Stimulated activated CD4-positive, alpha-beta T cell treated with anti-CD3 and anti-CD28 coated beads, Interleukin-1b, Interleukin-23, amount 100 ng/mL, for 1 hour (primary cell): ENCODE results near the gene COPZ2.
A peak's percentile ranks its signal among the peaks of the same experiment; 100 is the strongest.
"Not testable (repeated sequence)": the region's sequence is repeated elsewhere in the genome, so short reads cannot be mapped to it uniquely, and the experiment has no call there.

Experiments used
- DNase-seq, 2 donors: peaks; one replicate each; pipeline ENCODE4 v3.0.0-alpha.2; 2020; ENCODE audit warnings: low read depth in 2 of 2

Gene COPZ2

DNA sequence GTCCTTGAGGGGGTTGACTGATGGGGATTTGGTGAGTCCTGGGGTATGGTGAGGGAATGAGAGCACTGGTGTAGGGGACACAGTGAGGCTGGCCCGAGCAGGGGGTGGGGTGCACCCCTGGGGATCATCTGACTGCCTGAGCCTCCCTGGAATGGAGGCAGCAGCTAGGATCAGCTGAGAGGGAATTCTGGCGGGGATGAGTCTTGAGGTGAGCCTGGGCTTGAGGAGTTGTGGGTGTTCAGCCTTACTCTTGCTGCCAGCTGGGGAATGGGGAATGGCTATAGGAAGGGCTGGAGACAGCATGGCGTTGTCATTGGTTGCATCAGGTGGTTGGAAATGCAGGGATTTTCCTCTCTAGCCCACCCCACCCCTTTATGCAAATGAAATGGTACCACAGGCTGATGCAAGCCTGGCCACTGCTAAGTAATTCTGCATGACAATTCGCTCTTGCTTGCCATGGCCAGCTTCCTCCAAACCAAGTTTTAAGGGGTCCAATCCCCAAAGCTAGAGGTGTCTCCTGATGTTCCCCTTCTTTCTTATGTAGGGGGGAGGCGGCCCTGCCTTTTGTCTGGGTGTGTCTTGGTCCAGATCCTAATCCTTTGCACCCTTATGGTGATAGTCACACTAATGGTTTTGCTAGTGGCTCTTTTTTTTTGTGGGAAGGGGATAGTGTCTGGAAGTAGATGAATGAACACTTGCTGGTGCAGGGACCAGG, 18.1 kb upstream of the COPZ2 start:
- DNase-seq = no peak

DNA sequence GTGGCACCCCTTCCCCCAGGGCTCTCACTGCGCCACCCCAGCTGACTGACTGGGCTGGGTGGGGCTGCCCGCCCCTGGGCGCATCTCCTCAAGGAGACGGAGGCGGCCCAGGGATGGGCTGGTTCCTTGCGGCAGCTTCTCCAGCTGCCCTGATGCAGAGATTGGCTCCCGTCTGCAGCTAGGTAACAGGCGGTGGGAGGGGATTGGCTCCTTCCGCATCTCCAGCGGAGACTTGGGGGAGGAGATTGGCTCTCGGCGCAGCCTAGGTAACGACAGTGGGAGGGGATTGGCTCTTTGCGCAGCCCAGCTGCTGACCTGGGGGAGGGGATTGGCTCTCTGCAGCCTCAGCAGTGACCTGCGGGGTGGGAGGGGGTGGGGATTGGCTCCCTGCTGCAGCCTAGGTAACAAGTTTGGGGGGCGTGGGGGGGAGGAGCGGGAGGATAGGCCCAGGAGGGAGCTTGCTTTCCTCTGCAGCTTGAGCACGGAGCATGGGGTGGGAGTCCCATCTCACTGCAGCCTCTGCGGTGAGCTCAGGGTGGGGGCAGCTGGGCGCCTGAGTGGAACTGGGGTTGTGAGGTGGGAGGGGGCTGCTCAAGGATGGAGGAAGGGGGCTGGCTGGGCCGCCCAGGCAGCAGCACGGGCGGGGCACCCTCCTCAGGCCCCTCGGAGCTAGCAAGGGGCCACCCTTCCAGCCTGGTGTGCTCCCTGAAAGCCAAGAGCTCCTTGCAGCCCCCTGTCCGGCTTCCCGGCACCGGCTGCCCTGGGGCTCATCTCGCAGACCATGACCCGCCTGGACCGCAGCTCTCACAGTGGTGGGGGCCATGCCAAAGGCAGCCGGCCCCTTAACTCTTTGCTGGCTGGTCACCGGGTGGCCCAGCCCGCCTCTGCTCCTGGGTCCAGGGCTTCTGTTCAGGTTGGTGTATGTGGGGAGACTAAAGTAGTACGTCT, 16.9 kb upstream of the COPZ2 start:
- DNase-seq = no peak

DNA sequence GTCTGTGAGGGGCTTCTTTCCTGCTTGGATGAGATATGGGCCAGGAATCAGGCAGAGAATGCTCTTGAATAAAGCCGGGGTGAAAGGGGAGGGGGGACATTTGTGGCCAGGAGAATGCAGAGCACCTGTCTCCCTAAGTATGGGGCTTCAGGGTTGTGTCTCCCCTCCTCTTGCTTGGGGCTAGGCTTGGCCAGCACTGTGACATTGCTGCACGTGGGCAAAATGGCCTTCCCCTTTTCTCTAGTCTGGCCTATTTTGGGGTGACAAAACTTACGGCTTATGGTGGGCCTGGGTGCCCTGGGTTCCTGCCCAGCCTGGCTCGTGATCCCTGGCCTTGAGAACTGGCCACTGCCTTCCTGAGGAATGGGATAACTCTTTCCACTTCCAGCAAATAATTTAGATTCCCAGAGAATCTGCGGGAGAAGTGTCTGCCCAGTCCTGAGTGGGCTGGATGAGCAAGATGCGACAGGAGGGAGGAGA, 16.2 kb upstream of the COPZ2 start:
- DNase-seq = no peak

DNA sequence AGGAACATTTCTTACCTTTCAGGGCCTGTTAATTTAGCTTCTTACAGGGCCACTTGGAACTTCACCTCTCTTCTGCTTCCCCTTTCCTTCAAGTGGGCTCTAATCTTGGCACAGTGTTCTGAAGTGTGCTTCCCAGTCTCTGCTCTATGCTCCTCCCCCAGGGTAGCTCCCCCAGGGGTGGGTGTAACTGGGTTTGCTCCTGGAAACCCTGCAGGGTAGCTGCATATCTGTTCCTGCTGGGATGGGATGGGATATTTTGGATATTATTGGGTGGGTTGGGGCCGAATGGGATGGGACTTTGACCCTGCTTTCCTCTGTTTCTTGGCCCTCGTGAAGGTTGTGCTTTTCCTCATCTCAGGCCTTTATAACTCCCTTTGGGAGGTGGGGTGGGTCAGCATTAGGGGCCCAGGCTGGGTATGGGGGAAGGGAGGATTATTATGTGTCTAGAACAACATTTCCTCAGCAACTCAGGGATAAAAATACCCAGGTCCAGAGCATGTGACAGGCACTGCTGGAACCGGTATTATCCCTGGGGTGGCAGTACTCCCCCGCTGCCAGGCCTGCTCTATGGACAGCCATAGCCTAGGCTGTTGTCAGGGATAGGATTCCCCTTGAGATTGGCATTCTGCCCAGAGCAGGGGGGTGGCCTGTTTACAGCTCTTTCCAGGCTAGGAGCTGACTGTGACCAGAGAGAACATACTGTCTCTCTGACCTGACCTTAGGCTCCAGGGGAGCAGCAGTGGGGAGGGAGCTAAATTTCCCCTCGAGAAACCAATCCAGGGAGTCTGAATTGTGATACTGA, 15.6 kb upstream of the COPZ2 start:
- no peak for DNase-seq

DNA sequence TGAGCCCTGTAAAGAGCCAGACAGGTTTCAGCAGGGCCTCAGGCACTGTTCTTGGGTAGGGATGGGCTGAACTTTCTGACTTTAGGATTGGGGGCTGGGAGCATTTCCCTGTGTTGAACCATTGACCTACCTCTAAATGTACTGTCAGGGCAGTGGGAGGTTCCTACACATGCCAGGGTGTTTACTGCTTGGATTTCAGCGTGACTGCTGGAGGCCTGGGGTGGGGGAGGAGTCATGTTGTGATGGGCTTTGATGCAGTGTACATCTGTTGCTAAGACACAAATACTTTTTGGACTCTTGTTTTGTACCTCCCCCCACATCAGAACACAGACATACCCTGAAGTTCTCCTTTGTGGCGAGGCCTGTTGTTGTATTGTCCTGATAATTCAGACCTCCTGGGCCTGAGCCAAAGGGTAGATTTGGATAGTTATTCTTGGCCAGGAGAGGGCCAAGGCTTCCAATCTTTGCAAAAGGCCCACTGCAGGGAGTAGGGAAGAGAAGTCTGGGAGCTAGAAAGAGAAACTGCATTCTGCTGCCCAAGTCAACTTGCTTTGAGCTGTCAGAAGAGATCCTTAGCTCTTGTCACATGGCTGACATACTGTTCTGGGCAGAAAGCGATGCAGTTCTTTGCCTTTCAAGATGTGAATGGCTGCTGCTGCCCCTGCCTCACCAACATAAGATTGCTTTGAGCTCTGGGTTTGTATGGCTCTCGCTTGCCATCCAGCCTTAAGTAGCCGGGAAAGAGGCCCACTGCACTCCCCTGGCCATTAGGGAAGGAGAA, 14.3 kb upstream of the COPZ2 start:
- DNase-seq = no peak

DNA sequence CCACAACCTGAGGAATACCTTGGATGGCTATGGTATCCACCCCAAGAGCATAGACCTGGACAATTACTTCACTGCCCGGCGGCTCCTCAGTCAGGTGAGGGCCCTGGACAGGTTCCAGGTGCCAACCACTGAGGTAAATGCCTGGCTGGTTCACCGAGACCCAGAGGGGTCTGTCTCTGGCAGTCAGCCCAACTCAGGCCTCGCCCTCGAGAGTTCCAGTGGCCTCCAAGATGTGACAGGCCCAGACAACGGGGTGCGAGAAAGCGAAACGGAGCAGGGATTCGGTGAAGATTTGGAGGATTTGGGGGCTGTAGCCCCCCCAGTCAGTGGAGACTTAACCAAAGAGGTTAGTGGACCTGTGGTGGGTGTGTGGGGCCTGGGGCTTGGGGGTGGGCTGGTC, 13.7 kb upstream of the COPZ2 start:
- no peak for DNase-seq

DNA sequence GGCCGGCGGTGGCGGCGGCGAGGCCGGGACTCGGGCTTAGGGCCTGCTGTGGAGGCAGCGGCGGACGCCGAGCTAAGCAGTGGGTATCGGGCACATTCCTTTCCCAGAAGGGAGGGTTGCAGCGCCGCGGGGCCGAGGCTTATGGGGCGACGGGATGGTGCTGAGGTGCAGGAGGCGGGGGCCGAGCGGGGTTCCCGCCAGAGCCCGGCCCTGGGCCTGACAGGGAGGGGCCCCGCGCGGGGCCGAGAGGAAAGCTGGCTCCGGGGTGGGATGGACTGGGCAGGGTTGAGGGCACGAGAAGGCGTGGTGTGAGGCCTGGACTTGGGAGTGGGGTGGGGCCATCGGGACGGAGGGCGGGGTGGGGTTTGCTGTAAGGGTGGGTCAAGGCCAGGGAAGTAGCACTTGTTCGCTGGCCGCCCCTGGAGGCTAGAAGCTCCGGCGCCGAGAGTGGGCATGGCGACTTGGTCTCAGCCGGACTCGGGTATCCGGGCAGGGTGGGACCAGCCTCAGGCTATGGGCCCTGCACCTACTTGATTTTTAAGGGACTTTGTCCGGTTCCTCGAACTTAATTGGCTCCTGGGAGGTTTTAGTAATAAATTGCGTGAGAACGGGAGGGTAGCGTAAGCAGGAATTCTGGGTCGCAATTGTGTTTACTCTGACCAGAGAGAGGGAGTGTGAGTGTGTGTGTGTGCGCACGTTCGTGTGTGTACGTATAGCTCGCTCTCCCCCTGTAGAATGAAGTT, 11.0 kb upstream of the COPZ2 start:
- DNase-seq = no peak

DNA sequence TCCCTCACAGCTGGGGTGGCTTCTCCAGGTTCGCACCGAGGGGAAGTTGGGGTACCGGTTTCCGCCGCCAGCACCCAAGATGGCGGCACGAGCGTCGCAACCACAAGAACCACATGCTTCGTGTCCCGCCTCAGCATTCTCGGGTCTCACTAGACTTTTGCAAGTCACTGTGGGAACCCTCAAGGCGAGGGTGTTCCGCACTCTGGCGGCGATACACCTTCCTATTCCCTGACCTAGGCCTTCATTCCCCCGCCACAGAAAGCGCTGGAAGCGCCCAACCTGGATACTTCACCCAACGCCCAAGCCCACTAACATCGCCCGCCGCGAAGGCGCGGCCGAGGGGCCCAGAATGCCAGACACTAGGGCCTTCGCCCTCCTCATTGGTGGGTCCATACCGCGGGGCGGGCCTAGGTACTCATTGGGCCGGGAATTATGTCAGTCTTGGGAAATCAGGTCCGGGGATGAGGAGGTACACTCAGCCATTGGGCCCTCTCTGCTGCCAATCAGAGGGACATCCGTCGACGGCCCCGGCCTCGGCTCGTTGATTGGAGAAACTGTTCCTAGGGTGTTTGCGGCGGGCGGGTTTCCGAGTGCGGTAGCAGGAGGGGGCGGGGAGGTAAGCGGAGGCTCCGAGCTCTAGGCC, 10.3 kb upstream of the COPZ2 start, which contains the start of gene NFE2L1:
NFE2L1 (plus strand) TSS at position 619 of the 643 bp plus-strand sequence. CDS start 2,760 bp downstream, outside the sequence.
- peak; percentile 86 to 95 for DNase-seq

DNA sequence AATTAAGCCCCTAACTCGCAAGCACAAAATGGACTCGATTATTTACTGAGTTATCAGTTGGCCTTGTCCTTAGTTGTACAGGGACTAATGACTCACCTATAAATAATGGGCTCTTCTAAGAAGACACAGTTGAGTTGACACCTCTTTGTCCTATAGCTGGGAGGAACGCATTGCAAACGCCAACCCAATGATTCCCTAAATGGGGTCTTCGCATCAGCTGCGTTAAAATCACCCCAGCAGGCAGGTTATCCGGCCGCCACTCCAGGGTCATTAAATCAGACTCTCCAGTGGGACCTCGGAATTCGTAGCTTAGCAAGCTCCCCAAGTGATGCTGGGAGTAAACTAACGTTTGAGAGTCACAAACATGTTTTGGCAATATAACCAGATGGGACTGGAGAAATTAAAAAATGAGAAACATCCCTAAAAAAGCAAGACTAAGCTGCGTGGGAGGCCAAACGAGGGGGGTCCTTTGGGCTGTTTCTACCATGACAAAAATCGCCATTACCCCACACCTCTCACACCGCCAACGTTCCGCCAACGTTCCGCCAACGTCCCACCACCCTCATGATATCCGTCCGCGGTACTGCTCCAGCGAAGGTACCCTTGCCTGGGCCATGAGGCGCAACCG, 9.6 kb upstream of the COPZ2 start:
- DNase-seq = no peak

DNA sequence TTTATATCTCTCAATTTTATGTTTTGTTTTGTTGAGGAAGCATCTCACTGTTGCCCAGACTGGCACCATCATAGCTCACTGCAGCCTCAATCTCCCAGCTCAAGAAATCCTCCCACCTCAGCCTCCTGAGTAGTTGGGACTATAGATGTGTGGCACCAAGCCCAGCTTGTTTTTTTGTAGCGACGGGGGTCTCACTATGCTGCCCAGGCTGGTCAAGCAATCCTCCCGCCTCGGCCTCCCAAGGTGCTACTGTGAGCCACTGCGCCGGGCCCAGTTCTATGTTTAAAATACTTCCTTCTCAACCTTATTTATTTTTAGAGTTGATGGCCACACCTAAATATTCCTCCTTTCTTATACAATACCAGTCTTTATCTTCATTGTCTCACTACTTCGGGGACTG, 8.7 kb upstream of the COPZ2 start:
- DNase-seq = no peak

DNA sequence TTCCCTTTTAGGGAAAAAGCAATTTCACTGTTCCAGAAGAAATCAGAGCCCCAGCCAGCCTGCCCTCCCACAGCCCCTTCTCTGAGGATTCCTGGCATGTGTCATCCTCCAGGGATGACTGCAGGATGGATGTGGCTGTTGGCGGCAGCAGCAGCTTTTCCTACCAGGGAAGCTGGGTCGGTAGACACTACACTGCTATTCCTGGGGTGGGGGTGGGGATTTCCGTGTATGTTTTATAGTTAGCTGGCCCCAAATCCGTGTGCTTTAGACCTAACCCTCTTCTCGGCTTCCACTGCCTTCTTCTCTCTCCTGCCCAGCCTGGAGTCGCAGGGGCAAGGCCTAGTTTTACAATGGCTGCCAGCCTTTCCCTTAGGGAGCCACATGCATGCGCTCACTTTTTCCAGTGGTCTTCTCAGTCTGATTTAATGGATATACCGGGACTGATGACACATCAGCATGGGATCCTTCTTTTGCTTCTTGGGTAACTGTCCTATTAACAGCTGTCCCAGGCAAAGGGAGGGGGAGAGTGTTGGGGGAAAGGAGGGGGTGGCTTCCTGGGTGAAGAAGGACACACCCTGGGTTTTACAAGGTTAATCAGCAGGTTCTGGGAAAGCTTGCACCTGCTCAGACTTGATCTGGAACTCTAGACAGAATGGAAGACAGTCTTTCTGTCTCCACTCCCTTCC, 7.9 kb upstream of the COPZ2 start:
- DNase-seq = no peak

DNA sequence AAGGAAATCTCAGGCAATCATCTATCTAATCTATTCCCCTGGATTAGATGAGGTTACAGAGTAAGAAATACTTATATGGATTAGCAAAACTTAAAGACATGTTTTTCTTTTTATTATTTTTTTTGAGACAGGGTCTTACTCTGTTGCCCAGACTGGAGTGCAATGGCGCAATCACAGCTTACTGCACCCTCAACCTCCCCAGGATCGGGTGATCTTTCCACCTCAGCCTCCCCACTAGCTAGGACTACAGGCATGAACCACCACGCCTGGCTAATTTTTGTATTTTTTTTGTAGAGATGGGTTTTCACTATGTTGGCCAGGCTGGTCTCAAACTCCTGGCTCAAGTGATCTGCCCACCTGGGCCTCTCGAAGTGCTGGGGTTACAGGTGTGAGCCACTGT, 7.3 kb upstream of the COPZ2 start:
- no peak for DNase-seq

DNA sequence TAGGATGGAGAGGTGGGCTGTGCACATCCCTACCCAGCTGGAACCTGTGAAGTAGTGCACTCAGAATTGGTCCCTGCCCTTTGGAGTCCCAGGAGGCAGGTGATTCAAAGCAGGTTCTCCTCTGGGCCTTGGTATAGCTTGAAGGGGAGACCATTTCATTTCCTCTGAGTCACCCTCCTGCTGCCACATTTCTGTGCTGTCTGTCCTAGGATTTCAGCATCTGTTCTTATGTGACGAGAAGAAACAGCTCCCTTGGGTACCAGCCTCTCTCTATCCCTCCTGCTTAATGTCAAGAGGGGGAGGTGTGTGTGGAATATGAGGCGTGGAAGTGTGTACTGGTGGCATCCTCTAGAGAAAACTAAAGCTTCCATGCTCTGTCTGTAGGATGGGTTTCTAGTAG, 5.6 kb upstream of the COPZ2 start:
- no peak for DNase-seq

DNA sequence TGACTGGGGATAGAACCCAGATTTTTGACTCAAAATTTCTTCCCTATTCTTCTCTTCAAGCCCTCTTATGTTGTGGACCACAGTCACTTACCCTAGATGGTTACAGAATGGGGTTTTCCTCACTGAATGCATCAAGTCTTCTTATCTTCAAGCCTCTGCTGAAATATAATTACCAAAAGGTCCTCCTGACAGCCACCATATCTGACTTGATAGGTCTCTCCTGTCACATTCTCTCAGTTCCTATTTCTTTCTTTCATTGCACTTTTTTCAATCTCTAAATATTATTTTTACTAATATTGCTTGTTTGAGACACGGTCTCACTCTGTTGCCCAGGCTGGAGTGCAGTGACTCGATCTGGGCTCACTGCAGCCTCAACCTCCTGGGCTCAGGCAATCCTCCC, 1.1 kb upstream of the COPZ2 start:
- DNase-seq = no peak

DNA sequence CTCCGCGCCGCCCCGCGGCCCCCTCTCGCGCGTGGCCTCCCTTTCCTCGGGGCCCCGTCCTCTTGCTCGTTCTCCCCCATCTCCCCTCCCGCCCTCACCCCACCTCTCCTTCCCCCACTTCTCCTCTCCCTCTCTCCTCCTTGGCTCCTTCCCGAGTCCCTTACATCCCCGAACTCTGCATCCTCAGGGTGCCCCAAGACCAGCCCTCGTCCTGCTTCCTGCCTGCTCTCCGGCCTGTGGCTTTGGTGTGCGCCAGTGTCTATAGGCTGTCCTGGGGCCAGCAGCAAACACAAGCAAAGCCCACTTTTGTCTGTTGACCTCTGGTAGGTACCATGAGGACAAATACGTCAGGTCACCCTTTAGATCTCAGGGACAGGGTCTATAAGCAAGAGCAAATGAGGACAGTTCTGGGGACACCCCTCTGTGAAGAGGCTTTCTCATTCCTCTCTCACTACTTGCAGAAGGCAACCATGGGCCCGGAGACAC, 284 bp upstream of the COPZ2 start:
- no peak for DNase-seq

DNA sequence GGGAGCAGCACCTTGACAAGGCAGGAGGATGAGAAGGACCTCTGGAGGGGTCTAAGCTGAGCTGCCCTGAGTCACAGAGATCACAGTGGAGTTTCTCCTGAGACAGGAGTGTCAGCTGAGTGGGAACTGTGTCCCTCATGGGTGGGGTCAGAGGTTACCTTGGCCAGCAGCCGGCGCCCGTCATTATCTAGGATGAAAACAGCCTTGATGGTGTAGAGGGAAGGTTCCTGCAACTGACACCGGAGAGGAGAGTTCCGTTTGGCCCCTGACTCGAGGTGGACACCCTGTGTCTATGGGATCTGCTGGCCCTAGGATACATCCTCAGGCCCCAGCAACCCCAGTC, 933 bp downstream of the COPZ2 start:
- DNase-seq = no peak

DNA sequence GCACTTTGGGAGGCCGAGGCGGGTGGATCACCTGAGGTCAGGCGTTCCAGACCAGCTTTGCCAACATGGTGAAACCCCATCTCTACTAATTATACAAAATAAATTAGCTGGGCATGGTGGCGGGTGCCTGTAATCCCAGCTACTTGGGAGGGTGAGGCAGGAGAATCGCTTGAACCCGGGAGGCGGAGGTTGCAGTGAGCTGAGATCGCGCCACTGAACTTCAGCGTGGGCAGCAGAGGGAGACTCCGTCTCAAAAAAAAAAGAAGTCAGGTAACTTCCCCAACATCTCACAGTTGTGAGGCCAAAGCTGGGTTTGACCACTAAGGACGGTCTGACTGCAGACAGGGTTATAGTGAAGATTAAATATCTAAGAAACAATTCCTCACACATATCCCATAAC, 2.9 kb downstream of the COPZ2 start:
- DNase-seq = not testable (repeated sequence)

DNA sequence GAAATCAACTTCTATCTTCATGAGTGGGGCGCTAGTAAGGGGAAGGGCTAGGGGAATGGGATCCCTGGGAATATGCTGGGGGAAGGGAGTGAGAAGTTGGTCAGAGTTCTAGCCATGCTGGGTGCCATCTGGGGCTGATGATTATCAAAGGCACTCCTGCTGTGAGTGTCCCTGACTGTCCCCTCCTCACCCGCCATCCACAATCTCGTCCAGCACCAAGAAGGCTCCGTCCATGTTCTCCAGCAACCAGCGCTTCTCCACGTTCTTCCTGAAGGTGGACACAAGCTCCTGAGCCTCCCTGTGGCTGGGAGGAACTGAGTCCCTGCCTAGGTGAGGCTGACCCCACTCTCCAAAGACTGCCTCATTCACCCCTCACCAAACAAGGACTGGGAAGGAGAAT, 5.6 kb downstream of the COPZ2 start:
- no peak for DNase-seq

DNA sequence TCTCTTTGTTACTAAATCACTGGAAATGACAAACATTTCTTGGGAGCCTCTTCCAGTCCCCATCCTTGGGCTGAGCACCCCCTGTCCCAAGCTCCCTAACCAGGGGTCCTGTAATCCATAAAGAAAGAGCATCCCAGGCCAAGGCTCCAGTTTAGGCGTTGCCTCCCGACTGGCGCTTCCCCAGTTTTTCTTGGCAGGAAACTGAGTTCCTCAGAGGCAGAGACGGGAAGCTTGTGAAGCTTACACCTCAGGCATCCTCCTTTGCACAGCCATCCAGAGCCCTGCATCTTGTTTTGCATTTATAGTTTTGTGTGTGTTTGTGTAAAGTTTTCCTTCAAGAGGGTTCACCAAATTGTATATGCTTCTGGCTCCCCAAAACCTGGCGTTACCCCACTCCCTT, 7.1 kb downstream of the COPZ2 start:
- no peak for DNase-seq
